NT2/D1 (cell line): Measurements from ENCODE around the gene GOLGA8K.
"Not testable (repeated sequence)": the region's sequence is repeated elsewhere in the genome, so short reads cannot be mapped to it uniquely, and the experiment has no call there.

Source experiments
- SUZ12 ChIP-seq: IDR thresholded peaks from 2 replicates; pipeline ENCODE4 v1.6.1; 2011; ENCODE audit not compliant: insufficient read length, insufficient read depth; ENCODE audit errors: extremely low read depth
- ZNF274 ChIP-seq: IDR thresholded peaks from 2 replicates; pipeline ENCODE4 v1.6.1; 2011; ENCODE audit warnings: mild to moderate bottlenecking, low read depth, low read length

- TF ChIP-seq ZNF274, SUZ12: not testable (repeated sequence)
These were observed 31.2 kb upstream of the GOLGA8K start for GRCh38 chr15:32434102-32434963.
